GM21576 (cell line): ENCODE results near the gene C2CD4D.

Experiments
- ATAC-seq: cut with Tn5 transposase; IDR thresholded peaks from one replicate; pipeline ENCODE4 v1.9.1; 2021; ENCODE audit warnings: mild to moderate bottlenecking, moderate library complexity; ENCODE audit not compliant: unreplicated experiment

Gene C2CD4D

GRCh38 chr1:151835596-151835995, 4.0 kb downstream of the C2CD4D start:
- ATAC-seq: no peak

- no peak for ATAC-seq
Observed at GRCh38 chr1:151834239-151834638, 5.4 kb downstream of the C2CD4D start.

DNA sequence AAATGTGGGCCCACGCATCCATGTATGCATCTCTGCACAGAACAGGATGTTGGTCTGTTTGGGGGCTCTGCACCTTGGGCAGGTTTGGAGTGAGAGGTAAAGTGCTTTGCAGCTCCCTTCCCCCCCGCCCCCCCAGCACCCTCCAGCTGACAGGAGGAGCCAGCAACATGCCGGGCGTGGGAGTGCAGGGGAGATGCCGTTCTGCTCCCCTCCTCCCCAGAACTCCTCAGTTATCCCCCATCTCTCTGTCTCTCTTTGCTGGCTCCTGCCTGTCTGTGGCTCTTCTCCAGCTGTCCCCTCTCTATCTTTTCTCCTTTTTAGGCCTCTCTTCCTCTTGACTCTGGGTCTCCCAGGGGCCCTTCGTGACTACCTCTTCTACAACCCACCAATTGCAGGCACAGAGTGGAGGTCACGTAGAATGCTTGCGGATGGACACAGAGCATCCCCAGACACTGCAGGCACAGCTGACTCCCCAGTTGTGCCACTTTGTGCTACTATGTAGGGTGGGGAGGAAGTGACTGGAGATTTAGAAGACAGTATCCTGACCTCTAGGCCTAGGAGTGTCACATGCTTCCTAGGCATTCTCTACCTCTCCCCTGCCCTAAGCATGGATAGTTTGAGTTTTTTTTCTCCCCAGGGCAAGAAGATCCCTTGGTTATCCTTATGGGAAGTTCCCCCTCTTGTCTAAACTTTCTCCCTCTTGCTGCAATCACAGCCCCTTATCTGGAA, 6.3 kb downstream of the C2CD4D start:
- no peak for ATAC-seq

- ATAC-seq: no peak
Observed at GRCh38 chr1:151832318-151832980, 7.2 kb downstream of the C2CD4D start.

- ATAC-seq: no peak
Observed at GRCh38 chr1:151831605-151832004, 8.0 kb downstream of the C2CD4D start, which contains the start of gene RORC. TSS of gene RORC (minus strand) at chr1:151831802. CDS start at chr1:151831764, 38 bp downstream.

- ATAC-seq: no peak
Observed at GRCh38 chr1:151831256-151831591, 8.4 kb downstream of the C2CD4D start.

DNA sequence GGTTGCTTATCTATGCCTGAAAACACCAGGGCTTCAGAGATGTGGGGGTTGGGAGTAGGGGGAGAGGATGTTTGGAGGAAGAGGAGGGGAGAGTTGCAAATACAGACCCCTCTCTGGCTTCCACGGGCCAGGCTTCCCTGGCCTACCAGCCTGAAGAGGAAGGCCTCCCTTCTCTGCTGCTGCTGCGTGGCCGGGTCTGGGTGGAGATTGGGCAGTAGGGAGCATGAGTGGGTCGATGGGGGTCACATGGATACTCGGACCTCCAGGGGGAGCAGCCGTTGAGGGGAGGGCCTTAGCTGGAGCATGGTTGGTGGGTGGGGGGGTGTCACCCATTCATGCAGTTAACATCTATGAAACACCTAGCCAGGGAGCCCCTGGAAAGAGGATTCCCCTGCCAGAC, 9.6 kb downstream of the C2CD4D start:
- ATAC-seq: no peak

DNA sequence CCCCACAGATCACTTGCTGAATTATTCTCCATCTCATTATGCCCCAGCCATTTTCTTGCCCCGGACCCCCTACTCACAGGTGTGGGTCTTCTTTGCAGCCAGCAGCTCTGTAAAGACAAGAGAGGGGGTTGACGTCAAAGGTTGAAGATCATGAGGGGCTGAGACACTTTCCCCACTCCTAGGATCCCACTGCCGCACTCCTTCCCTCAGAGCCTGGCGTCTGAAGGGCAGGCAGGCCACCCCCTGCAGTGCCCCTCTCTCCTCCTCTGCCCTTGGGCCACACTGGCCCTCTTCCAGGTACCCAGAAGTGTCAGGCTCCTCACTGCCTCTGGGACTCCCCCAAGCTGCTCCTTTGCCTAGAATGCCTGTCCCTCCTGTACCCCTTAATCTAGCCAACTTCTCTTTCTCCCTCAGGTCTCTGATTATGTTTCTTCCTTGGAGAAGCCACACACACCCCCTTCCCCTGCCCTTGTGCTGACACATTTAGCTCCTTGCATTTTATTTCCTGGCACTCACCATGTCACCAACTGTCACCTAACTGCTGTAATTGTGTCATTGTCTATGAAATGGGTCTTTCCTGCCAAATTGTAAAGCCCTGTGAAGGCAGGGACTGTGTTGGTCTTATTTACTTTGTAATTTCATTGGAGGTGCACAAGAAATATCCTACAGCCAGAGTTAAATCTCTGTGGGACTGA, 10.1 kb downstream of the C2CD4D start:
- no peak for ATAC-seq

GRCh38 chr1:151828921-151829320, 10.7 kb downstream of the C2CD4D start:
- ATAC-seq: no peak

DNA sequence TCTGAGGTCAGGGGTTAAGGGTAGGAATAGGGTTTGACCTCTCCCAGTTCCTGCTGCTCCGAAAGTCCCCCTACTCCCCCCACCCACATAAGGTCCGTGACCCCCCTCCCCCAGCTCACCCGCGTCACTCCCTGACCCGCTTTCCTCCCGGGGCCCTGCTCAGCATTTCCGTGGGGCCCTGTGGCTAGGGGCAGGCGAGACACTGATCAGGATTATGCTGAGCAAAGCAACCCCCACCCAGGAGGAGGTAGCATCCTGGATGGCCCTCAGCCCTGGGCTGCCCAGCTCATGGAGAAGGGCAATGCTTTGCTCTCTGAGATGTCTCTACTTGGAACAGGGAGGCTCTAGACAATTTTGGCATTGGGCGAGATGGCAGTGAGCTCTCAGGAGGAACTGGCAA, 11.8 kb downstream of the C2CD4D start:
- ATAC-seq: no peak

DNA sequence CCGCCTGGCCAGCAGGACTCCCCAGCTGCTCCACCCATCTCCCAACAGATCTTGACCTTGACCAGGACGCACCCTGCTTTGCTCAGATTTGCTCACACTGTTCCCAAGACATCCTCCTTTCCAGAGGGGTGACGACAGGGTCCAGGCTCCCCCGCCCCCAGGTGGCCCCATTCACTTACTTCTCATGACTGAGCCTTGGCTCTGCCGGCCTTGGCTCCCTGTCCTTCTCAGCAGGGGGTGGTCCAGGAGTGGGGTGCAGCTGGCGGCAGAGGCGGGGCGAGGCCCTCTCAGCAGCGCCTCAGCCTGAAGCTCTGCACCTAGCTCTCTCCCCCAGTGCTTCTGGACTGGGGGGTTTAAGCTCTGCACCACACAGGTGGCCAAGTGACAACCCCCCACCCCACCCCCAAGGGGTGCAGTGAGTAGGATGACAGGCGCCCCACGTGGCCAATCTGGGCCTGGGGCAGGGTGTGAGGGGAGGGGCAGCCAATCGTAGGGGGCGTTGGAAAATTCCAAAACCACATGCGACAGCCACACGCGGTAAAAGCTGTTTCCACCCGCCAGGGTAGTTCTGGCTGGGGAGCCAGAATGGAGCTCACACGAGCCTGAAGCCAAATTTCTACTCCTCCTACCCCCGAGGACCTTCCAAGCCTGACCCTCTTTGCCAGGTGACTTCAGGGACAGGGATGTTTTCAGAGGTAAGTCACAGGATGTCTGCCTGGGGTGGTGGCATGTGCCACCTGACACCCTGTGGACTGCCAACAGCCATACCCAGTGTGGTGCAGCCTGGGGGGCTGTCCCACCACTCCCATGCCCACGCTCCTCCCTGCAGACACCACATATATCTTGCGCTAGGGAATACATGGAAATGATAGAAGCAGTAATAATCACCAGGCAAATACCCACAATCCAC, 13.6 kb downstream of the C2CD4D start:
- no peak for ATAC-seq

- no peak for ATAC-seq
Observed at GRCh38 chr1:151825204-151825603, 14.4 kb downstream of the C2CD4D start.

DNA sequence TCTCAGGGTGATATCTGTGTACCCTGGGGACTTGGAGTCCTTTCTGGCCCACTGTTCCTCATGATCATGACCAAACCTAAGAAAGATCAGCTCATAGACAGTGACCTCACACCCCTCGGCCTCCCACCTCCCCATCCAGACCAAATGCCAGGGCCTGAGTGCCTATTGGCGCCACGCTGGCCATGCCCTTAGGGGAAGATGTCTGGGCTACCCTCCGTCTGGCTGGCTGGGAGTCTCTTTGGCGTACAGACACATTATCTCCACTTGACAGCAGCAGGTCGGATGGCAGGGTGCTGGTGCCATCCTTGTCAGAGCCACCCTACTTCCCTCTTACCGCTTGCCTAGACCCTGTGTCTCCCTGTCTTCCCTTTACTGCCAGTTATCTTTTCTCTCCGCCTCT, 16.4 kb downstream of the C2CD4D start:
- ATAC-seq: no peak

DNA sequence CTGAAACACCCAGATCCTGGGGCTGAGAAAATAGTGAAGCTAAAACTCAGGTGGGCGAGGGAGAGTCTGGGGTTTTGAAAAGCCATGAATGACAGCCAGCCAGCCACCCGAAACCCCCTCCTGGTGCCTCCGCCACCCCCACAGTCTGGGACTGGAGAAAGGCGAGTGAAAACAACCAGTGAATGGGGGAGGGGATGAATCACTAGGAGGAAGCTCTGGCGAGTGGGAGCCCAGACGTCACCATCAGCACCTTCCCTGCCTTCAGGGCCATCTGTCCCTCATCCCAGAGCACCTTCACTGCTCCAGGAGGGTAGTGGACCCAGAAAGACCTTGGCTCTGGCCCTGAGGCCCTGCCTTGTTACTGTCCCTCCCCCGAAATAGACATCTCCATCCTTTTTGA, 17.2 kb downstream of the C2CD4D start:
- no peak for ATAC-seq

- ATAC-seq: no peak
Observed at GRCh38 chr1:151820940-151821339, 18.7 kb downstream of the C2CD4D start.

GRCh38 chr1:151819976-151820623, 19.5 kb downstream of the C2CD4D start:
- no peak for ATAC-seq

GRCh38 chr1:151819227-151819835, 20.3 kb downstream of the C2CD4D start:
- no peak for ATAC-seq

- ATAC-seq: no peak
Observed at GRCh38 chr1:151817353-151817730, 22.3 kb downstream of the C2CD4D start.

- no peak for ATAC-seq
Observed at GRCh38 chr1:151816548-151817352, 22.9 kb downstream of the C2CD4D start.
